ENCODE measurements around the gene RAB3GAP1. TPM values are rescaled to one million over a fixed set of nuclear protein-coding genes. Genes with fewer than 3 reads are reported as not detected.
"Not testable (repeated sequence)": the region's sequence is repeated elsewhere in the genome, so short reads cannot be mapped to it uniquely, and the experiment has no call there.

Gene RAB3GAP1
- total RNA-seq, 2 donors from 2014 or later, result 32.8 to 43.8 TPM

DNA sequence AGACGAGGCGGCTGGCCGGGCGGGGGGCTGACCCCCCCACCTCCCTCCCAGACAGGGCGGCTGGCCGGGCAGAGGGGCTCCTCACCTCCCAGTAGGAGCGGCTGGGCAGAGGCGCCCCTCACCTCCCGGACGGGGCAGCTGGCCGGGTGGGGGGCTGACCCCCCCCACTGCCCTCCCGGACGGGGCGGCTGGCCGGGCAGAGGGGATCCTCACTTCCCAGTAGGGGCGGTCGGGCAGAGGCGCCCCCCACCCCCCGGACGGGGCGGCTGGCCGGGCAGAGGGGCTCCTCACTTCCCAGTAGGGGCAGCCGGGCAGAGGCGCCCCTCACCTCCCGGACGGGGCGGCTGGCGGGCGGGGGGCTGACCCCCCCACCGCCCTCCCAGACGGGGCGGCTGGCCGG is 18.9 kb upstream of the RAB3GAP1 start:
- ATAC-seq; H3K27ac Mint-ChIP-seq; H3K4me3 Mint-ChIP-seq; H3K4me1 Mint-ChIP-seq; H3K36me3 Mint-ChIP-seq (ENCODE audit: low read depth); DNase-seq; H3K9me3 ChIP-seq (ENCODE audit: control insufficient read depth, low read length, poor library complexity, severe bottlenecking); H3K27me3 Mint-ChIP-seq: not testable (repeated sequence)

- Mint-ChIP-seq H3K27ac (no peak overlapping the region), H3K4me1 (peaks cover 2% of the 10 kb centered on the region), H3K27me3 (peaks cover 14% of the 10 kb centered on the region), H3K4me3 (no peak overlapping the region), H3K36me3 (ENCODE audit: low read depth) (peaks cover 2% of the 10 kb centered on the region)
- ATAC-seq, result no peak
- no peaks in the 10 kb centered on the region for H3K9me3 ChIP-seq (ENCODE audit: control insufficient read depth, low read length, poor library complexity, severe bottlenecking)
- DNase-seq, result no peak
Observed at GRCh38 chr2:135037831-135038230, 14.3 kb upstream of the RAB3GAP1 start.

GRCh38 chr2:135043345-135043744 is 8.7 kb upstream of the RAB3GAP1 start:
- H3K27me3 Mint-ChIP-seq, result peaks cover 20% of the 10 kb centered on the region
- H3K36me3 Mint-ChIP-seq (ENCODE audit: low read depth), result peaks cover 2% of the 10 kb centered on the region
- H3K4me3 Mint-ChIP-seq, result no peak overlapping the region
- no peak overlapping the region for H3K27ac Mint-ChIP-seq
- no peaks in the 10 kb centered on the region for H3K9me3 ChIP-seq (ENCODE audit: control insufficient read depth, low read length, poor library complexity, severe bottlenecking)
- DNase-seq (no peak), ATAC-seq (no peak)
- H3K4me1 Mint-ChIP-seq, result no peaks in the 10 kb centered on the region

GRCh38 chr2:135047300-135047699 is 4.8 kb upstream of the RAB3GAP1 start, which contains the start of gene MAP3K19:
Gene MAP3K19, minus strand, starts transcription at chr2:135047447. Its CDS starts 22,800 bp downstream, at chr2:135024647.
- Mint-ChIP-seq H3K27me3 (peaks cover 6% of the 10 kb centered on the region), H3K36me3 (ENCODE audit: low read depth) (peaks cover 1% of the 10 kb centered on the region), H3K4me3 (no peak within 1 kb of the TSS), H3K27ac (no peak within 1 kb of the TSS), H3K4me1 (peaks cover 5% of the 10 kb centered on the region)
- ATAC-seq (no peak), DNase-seq (no peak)
- H3K9me3 ChIP-seq (ENCODE audit: control insufficient read depth, low read length, poor library complexity, severe bottlenecking), result no peaks in the 10 kb centered on the region

- ATAC-seq (no peak), DNase-seq (no peak)
- no peak overlapping the region for H3K27ac Mint-ChIP-seq
- H3K4me3 Mint-ChIP-seq, result no peak overlapping the region
- no peaks in the 10 kb centered on the region for H3K9me3 ChIP-seq (ENCODE audit: control insufficient read depth, low read length, poor library complexity, severe bottlenecking)
- peaks cover 6% of the 10 kb centered on the region for H3K27me3 Mint-ChIP-seq
- peaks cover 10% of the 10 kb centered on the region for H3K4me1 Mint-ChIP-seq
- peaks cover 4% of the 10 kb centered on the region for H3K36me3 Mint-ChIP-seq (ENCODE audit: low read depth)
Observed at GRCh38 chr2:135048122-135048521, 4.0 kb upstream of the RAB3GAP1 start.

- ATAC-seq, result no peak
- Mint-ChIP-seq H3K4me3 (no peak overlapping the region), H3K36me3 (ENCODE audit: low read depth) (peaks cover 7% of the 10 kb centered on the region), H3K27ac (no peak overlapping the region), H3K27me3 (peaks cover 1% of the 10 kb centered on the region), H3K4me1 (peaks cover 24% of the 10 kb centered on the region)
- no peak for DNase-seq
- no peaks in the 10 kb centered on the region for H3K9me3 ChIP-seq (ENCODE audit: control insufficient read depth, low read length, poor library complexity, severe bottlenecking)
Observed at GRCh38 chr2:135050132-135050531, 2.0 kb upstream of the RAB3GAP1 start.

DNA sequence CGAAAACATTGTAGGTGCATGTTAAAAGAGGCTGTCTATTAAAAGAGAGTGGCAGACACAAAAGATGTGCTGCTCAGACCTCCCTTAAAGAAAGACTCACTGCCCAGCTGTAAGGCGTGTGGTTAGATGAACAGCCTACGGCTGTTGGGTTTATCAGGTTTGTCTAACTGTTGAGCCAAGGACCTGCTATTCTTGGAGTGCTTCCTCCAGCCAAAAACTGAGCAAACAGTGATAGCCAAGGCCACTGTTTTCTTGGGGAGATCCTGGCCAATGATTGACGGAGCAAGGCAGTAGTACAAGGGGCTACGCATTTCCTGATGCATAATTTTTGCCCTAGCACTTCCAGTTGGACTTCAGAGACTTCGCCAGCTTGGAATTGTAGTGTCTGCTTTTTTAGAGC is 1.4 kb upstream of the RAB3GAP1 start:
- peaks cover 24% of the 10 kb centered on the region for H3K4me1 Mint-ChIP-seq
- no peaks in the 10 kb centered on the region for H3K9me3 ChIP-seq (ENCODE audit: control insufficient read depth, low read length, poor library complexity, severe bottlenecking)
- ATAC-seq (no peak), DNase-seq (no peak)
- no peaks in the 10 kb centered on the region for H3K27me3 Mint-ChIP-seq
- H3K36me3 Mint-ChIP-seq (ENCODE audit: low read depth), result peaks cover 7% of the 10 kb centered on the region
- peak overlapping the region; percentile 15 for H3K4me3 Mint-ChIP-seq
- H3K27ac Mint-ChIP-seq, result no peak overlapping the region

DNA sequence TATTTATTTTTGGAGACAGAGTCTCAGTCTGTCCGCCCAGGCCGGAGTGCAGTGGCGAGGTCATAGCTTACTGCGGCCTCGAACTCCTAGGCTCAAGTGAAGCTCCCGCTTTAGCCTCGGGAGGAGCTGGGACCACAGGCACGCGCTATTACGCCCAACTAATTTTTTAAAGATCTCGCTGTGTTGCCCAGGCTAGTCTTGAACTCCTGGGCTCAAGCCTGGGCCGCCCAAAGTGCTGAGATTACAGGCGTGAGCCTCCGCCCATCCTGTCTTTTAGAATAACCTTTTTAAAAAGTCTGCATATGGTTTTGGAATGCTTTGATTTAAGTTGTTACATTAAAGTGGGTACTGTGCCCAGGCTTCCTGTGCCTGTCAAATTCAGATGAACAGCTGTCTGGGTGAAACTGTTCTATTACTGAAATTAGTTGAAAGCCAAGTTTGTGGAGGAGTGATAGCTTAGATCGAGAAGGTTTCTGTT is 944 bp downstream of the RAB3GAP1 start:
- Mint-ChIP-seq H3K27ac (peak overlapping the region; percentile 100), H3K36me3 (ENCODE audit: low read depth) (peaks cover 7% of the 10 kb centered on the region), H3K4me3 (peak overlapping the region; percentile 99), H3K27me3 (no peaks in the 10 kb centered on the region), H3K4me1 (peaks cover 33% of the 10 kb centered on the region)
- no peaks in the 10 kb centered on the region for H3K9me3 ChIP-seq (ENCODE audit: control insufficient read depth, low read length, poor library complexity, severe bottlenecking)
- ATAC-seq, result no peak
- no peak for DNase-seq

DNA sequence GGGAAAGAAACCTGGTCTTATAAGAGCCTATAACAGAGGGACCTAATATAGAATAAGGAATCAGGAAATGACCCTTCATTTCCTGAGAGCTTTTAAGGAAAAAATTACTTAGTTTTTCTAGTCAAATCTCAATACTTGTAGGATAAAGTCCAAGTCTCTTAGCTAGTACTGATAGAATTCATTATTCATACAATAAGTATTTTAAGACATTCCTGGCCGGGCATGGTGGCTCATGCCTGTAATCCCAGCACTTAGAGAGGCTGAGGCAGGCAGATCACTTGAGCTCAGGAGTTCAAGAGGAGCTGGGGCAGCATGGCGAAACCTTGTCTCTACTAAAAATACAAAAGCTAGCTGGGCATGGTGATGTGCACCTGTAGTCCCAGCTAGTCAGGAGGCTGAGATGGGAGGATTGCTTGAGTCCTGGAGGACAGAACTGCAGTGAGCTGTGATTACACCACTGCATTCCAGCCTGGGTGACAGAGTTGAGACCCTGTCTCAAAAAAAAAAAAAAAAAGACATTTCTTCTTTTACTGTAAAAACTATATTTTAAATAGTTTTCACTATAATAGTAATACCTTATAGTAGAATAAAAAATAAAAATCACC is 3.2 kb downstream of the RAB3GAP1 start:
- Mint-ChIP-seq H3K36me3 (ENCODE audit: low read depth) (peaks cover 7% of the 10 kb centered on the region), H3K4me3 (no peak overlapping the region), H3K4me1 (peaks cover 40% of the 10 kb centered on the region), H3K27me3 (no peaks in the 10 kb centered on the region), H3K27ac (no peak overlapping the region)
- no peak for ATAC-seq
- H3K9me3 ChIP-seq (ENCODE audit: control insufficient read depth, low read length, poor library complexity, severe bottlenecking), result no peaks in the 10 kb centered on the region
- DNase-seq, result no peak

DNA sequence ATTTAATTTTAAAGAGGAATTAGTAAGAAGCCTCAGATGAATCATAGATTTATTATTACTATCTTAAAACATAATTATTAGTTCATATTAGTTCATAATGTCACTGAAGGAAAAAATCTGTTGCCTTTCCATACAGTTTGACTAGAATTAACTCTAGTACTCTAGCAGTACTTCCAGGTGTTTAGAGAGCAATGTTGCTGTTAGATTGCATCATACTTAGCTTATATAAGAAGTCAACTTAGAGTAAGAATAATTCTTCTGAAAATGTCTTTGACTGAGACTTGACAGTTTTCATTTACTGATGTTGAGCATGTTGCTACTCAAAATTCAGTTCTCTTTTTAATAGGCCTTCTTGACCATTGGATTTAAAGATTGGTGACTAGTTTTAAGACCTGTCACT is 4.7 kb downstream of the RAB3GAP1 start:
- H3K27me3 Mint-ChIP-seq, result no peaks in the 10 kb centered on the region
- H3K36me3 Mint-ChIP-seq (ENCODE audit: low read depth), result peaks cover 8% of the 10 kb centered on the region
- DNase-seq (no peak), ATAC-seq (no peak)
- H3K4me3 Mint-ChIP-seq, result no peak overlapping the region
- peaks cover 41% of the 10 kb centered on the region for H3K4me1 Mint-ChIP-seq
- H3K9me3 ChIP-seq (ENCODE audit: control insufficient read depth, low read length, poor library complexity, severe bottlenecking), result no peaks in the 10 kb centered on the region
- no peak overlapping the region for H3K27ac Mint-ChIP-seq

GRCh38 chr2:135059577-135059976 is 7.5 kb downstream of the RAB3GAP1 start:
- no peak overlapping the region for H3K4me3 Mint-ChIP-seq

GRCh38 chr2:135063210-135063609 is 11.1 kb downstream of the RAB3GAP1 start:
- peaks cover 23% of the 10 kb centered on the region for H3K4me1 Mint-ChIP-seq
- H3K4me3 Mint-ChIP-seq, result no peak overlapping the region
- DNase-seq (no peak), ATAC-seq (no peak)
- no peaks in the 10 kb centered on the region for H3K9me3 ChIP-seq (ENCODE audit: control insufficient read depth, low read length, poor library complexity, severe bottlenecking)
- H3K36me3 Mint-ChIP-seq (ENCODE audit: low read depth), result peaks cover 10% of the 10 kb centered on the region
- H3K27ac Mint-ChIP-seq, result no peak overlapping the region
- H3K27me3 Mint-ChIP-seq, result no peaks in the 10 kb centered on the region

More at GRCh38 chr2:135059577-135059976, 7.5 kb downstream of the RAB3GAP1 start:
- Mint-ChIP-seq H3K27ac (peak overlapping the region; percentile 59), H3K27me3 (no peaks in the 10 kb centered on the region), H3K36me3 (ENCODE audit: low read depth) (peaks cover 10% of the 10 kb centered on the region), H3K4me1 (peaks cover 26% of the 10 kb centered on the region)
- H3K9me3 ChIP-seq (ENCODE audit: control insufficient read depth, low read length, poor library complexity, severe bottlenecking), result no peaks in the 10 kb centered on the region
- ATAC-seq, result no peak
- no peak for DNase-seq

GRCh38 chr2:135064149-135064548 is 12.1 kb downstream of the RAB3GAP1 start:
- Mint-ChIP-seq H3K27me3 (no peaks in the 10 kb centered on the region), H3K4me3 (no peak overlapping the region), H3K27ac (no peak overlapping the region), H3K36me3 (ENCODE audit: low read depth) (peaks cover 10% of the 10 kb centered on the region), H3K4me1 (peaks cover 21% of the 10 kb centered on the region)
- DNase-seq (no peak), ATAC-seq (no peak)
- no peaks in the 10 kb centered on the region for H3K9me3 ChIP-seq (ENCODE audit: control insufficient read depth, low read length, poor library complexity, severe bottlenecking)

DNA sequence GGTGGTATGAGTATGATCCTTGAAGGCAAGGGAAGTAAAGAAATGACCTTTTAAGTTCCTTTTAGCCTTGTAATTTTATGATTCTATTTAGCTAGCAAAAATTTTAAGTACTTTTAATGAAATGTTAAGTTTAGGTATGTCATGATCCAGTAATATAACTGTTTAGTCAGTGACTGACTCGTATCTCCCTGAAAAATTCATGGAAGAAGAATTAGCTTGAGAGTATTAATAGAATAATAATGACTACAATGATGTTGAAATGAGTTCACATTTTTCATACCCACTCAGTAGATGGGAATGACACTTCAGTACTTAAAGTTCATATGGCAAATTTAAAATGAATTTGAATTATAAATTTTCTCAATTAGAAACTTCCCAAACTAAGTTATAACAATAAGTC is 14.6 kb downstream of the RAB3GAP1 start:
- no peak overlapping the region for H3K4me3 Mint-ChIP-seq
- H3K27me3 Mint-ChIP-seq, result no peaks in the 10 kb centered on the region
- H3K4me1 Mint-ChIP-seq, result peaks cover 16% of the 10 kb centered on the region
- H3K36me3 Mint-ChIP-seq (ENCODE audit: low read depth), result peaks cover 10% of the 10 kb centered on the region
- no peaks in the 10 kb centered on the region for H3K9me3 ChIP-seq (ENCODE audit: control insufficient read depth, low read length, poor library complexity, severe bottlenecking)
- H3K27ac Mint-ChIP-seq, result no peak overlapping the region
- ATAC-seq, result no peak
- DNase-seq, result no peak

Data from T-helper 17 cell (primary cell).